ENCODE results near the gene CCDC40.

- TF ChIP-seq CTCF (IDR thresholded peaks at IDR 0.05) = no peak
- no peak for TF ChIP-seq POLR2A (IDR thresholded peaks at IDR 0.05)
These were observed 47.2 kb upstream of the CCDC40 start for GRCh38 chr17:79989106-79989835.

All from body of pancreas (tissue), 4 donors.